NB4 (cell line): ENCODE results near the gene POFUT1.
A peak's percentile ranks its signal among the peaks of the same experiment; 100 is the strongest.

ENCODE experiments used
- DNase-seq: peaks from one replicate; pipeline ENCODE4 v3.0.0; 2010; ENCODE audit warnings: low read depth
- H3K4me3 ChIP-seq: one replicate; pipeline ENCODE4 v1.5.1; 2011; ENCODE audit warnings: mild to moderate bottlenecking, low read depth, low read length, moderate library complexity
- CTCF ChIP-seq: IDR thresholded peaks from one replicate; pipeline ENCODE4 v1.5.1; 2012; ENCODE audit warnings: low read depth, low read length
- MAX ChIP-seq: IDR thresholded peaks from 2 replicates; pipeline ENCODE4 v1.6.1; 2011; ENCODE audit warnings: low read depth, low read length
- MYC ChIP-seq: IDR thresholded peaks from 2 replicates; pipeline ENCODE4 v1.6.1; 2011; ENCODE audit warnings: low read depth, low read length
- POLR2A ChIP-seq: IDR thresholded peaks from 2 replicates; pipeline ENCODE4 v1.6.1; 2011; ENCODE audit warnings: mild to moderate bottlenecking; ENCODE audit not compliant: insufficient read length; ENCODE audit errors: extremely low read depth

POFUT1 gene

DNA sequence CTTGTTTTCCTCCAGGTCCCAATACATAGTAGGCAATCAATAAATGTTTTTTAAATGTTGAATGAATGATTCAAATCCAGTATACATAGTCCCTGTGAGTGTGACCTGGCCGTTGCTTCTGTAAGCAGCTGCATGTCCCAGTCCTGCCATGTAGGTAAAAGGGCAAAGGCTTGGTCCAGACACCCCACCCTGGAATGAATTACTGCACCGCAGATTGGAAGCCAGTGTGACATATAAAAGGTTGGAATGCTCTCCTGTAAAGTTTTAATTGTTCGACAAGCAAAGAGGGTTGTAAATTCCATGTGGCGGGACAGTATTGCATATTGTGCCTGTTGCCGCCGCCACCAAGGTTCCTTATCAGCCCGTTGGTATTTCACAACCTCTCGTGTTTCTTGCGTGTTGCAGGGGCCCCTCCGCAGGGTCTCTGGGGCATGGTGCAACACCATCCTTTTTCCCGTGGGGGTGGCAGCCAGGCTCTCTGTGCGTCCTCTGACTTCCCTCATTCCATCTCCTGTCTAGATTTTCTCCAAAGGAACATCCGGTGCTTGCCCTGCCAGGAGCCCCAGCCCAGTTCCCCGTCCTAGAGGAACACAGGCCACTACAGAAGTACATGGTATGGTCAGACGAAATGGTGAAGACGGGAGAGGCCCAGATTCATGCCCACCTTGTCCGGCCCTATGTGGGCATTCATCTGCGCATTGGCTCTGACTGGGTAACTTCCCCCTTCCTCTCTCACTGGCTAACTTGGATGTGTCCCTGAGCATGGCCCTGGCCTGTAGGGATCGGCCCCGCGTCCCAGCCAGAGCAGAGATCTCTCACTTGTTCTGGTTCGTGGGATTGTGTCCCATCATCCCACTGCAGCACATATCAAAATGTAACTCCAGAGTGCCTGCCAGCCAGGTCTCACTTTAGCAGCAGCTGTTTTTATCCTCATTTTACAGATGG is 20.3 kb downstream of the POFUT1 start:
- peak; percentile 98 for DNase-seq
- H3K4me3 ChIP-seq = peak overlapping the region; percentile 42
- TF ChIP-seq CTCF (no peak), POLR2A (peak; percentile 23), MYC (peak; percentile 95), MAX (peak; percentile 86)

DNA sequence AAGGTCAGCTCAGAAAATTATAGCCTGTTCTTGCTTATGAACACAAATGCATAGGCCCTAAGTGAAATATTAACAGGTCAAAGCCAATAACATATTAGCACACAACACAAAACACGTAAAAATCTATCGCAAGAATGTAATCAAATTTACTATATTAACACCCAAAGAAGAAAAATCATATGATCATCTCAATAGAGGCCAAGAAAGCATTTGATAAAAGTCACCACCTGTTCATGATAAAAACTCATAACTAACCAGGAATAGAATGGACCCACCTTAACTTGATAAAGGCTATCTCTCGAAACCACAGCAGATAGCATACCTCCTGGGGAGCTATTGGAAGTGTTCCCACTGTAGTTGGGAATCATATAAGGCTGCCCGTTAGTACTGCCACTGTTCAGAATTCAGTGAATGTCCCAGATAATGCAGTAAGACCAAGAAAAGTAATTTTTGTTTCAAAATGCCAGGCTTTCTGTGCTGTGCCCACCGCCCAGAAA is 21.6 kb downstream of the POFUT1 start:
- TF ChIP-seq CTCF (no peak), POLR2A (no peak), MYC (no peak), MAX (no peak)
- H3K4me3 ChIP-seq = no peak overlapping the region
- no peak for DNase-seq

GRCh38 chr20:32230707-32231106 is 23.0 kb downstream of the POFUT1 start:
- no peak for DNase-seq
- no peak for TF ChIP-seq MYC
- no peak for TF ChIP-seq MAX
- no peak for TF ChIP-seq CTCF
- no peak for TF ChIP-seq POLR2A
- H3K4me3 ChIP-seq = no peak overlapping the region

GRCh38 chr20:32231245-32231644 is 23.6 kb downstream of the POFUT1 start:
- H3K4me3 ChIP-seq = no peak overlapping the region
- TF ChIP-seq CTCF (no peak), MYC (no peak), MAX (no peak), POLR2A (no peak)
- DNase-seq = no peak

DNA sequence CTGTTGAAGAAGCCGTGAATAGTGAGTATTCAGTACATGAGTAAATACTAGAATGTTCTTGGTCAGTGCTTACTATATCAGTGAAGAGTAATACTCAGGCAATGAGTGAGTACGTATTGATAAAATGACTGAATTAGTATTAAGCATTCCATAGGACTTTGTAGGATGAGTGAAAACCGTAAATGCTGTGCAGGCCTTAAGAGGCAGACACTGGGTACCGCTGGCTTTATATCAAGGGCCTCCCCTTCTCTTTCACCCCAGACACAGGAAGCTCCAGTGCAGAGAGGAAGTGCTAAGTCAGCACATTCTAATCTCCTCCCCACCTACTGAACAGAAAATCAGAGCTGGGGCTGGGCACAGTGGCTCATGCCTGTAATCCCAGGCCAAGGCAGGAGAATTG is 24.2 kb downstream of the POFUT1 start:
- no peak for TF ChIP-seq CTCF
- TF ChIP-seq MYC = no peak
- no peak for TF ChIP-seq MAX
- TF ChIP-seq POLR2A = no peak
- no peak overlapping the region for H3K4me3 ChIP-seq
- DNase-seq = peak; percentile 43
